GM19023 (cell line): ENCODE data around the gene ADGRE2.

Source experiments
- ATAC-seq: cut with Tn5 transposase; IDR thresholded peaks from one replicate; pipeline ENCODE4 v1.9.1; 2021; ENCODE audit warnings: mild to moderate bottlenecking, moderate library complexity; ENCODE audit not compliant: unreplicated experiment

Gene ADGRE2

GRCh38 chr19:14748601-14749000 is 29.8 kb downstream of the ADGRE2 start:
- ATAC-seq, result no peak

DNA sequence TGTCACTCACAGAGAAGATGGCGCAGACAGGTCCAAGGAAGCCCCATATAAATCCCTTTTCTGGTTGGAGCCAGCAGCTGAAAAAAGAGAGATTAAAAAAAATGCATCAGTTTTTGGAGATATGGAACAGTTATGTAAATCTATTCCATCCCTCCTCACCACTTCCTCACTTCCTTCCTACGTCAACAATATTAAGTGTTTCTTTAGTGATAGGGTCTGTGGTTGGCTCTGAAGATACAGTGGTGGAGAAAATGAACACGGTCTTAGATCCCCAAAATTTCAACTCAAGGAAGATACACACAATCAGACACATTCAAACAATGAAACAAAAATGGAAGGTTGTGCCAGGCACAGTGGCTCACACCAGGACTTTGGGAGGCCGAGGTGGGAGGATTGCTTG is 31.5 kb downstream of the ADGRE2 start:
- ATAC-seq, result no peak

DNA sequence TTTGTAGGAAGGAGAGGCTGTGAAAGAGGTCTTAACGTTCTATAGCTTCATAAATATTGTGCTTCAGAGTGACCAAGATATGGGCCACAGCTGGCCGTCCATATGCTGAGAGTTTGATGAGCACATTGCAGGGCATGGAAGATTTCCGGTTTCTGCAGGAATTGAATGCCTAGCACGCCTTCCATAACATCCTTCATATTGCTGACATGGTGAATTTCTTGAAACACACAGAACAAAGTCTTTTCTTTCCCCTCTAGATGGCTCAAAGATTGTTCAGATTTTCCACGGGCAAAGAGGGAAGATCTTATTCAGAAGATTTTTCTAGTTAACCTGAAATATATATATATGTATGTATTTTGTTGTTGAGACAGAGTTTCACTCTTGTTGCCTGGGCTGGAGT is 42.4 kb downstream of the ADGRE2 start:
- no peak for ATAC-seq

GRCh38 chr19:14733574-14733973 is 44.8 kb downstream of the ADGRE2 start:
- ATAC-seq, result no peak

DNA sequence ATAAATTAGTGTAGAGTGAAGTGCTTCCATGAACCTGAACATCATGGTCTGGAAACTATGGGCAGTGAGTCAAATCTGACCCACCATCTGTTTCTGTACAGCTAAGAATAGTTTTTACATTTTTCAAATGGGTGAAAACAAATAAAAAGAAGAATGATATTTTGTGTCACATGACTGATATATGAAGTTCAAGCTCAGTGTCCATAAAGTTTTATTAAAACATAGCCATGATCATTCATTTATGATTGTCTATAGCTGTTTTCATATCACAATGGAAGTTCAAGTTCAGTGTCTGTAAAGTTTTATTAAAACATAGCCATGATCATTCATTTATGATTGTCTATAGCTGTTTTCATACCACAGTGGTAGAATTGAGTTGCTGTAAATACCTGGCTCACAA is 45.9 kb downstream of the ADGRE2 start:
- ATAC-seq, result no peak

DNA sequence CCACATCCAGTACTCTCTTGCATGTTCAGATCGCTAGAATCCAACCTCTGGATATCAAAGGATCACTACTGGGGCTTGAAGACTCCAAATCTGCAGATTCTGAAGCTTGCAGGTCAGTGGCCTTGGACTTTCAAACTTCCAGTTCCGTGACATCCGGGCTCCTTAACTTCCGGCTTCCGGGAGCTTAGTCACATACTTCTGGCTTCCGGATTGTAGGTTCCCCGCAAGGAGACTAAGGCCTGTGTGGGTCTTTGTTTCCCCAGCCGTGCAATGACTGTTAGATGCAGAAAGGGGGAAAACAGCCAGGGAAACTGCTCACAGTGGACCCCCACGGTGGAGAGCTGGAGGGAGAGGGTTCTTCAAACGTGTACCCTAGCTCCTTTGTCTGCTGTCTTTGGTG is 47.2 kb downstream of the ADGRE2 start:
- no peak for ATAC-seq

GRCh38 chr19:14728595-14728994 is 49.8 kb downstream of the ADGRE2 start:
- ATAC-seq, result no peak

DNA sequence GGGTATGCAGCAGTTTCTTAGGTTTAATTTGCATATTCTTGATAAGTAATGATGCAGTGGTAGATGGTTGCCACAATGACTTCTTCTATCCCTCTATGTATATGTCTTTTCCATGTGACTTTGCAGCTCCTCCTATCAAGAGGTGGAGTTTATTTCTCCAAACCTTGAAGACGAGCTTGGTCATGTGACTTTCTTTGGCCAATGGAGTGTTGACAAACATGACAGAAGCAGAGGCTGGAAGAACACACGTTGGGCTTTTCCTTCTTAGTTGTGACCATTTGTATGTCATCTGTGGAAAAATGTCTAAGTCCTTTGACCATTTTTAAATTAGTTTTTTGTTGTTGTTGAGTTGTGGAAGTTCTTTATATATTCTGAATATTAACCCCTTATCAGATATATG is 56.2 kb downstream of the ADGRE2 start:
- ATAC-seq, result no peak

- no peak for ATAC-seq
These were observed 59.2 kb downstream of the ADGRE2 start for GRCh38 chr19:14719162-14719561.

DNA sequence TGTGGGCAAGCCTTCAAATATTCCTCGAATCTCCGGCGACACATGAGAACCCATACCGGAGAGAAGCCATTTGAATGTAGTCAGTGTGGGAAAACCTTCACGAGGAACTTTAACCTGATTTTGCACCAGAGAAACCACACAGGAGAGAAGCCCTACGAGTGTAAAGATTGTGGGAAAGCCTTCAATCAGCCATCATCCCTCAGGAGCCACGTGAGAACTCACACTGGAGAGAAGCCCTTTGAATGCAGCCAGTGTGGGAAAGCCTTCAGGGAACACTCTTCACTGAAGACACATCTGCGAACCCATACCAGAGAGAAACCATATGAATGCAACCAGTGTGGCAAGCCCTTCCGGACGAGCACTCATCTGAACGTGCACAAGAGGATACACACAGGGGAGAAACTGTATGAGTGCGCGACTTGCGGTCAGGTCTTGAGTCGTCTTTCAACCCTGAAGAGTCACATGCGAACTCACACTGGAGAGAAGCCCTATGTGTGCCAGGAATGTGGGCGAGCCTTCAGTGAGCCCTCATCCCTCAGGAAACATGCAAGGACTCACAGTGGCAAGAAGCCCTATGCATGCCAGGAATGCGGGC is 59.7 kb downstream of the ADGRE2 start:
- ATAC-seq, result no peak

DNA sequence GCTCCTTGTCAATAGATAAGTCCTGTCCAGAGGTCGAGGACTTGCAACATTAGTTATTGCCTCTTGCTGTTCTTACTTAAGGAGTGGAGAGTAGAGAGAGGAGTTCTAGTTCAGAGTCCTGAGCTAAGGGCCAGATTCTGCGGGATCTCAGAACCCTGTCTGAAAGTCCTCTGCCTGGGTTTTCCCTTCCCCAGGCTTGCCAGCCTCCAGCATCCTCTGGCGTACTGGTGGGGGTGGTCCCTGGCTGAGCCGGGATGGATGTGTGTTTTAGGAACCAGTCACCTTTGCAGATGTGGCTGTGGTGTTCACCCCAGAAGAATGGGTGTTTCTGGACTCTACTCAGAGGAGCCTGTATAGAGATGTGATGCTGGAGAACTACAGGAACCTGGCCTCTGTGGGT is 62.5 kb downstream of the ADGRE2 start:
- ATAC-seq, result no peak

DNA sequence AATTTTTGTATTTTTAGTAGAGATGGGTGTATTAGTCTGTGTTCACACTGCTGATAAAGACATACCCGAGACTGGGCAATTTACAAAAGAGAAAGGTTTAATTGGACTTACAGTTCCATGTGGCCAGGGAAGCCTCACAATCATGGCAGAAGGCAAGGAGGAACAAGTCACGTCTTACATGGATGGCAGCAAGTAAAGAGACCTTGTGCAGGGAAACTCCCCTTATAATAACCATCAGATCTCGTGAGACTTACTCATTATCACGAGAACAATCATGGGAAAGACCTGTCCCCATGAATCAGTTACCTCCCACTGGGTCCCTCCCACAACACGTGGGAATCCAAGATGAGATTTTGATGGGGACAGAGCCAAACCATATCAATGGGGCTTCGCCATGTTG is 73.9 kb downstream of the ADGRE2 start:
- ATAC-seq, result no peak

DNA sequence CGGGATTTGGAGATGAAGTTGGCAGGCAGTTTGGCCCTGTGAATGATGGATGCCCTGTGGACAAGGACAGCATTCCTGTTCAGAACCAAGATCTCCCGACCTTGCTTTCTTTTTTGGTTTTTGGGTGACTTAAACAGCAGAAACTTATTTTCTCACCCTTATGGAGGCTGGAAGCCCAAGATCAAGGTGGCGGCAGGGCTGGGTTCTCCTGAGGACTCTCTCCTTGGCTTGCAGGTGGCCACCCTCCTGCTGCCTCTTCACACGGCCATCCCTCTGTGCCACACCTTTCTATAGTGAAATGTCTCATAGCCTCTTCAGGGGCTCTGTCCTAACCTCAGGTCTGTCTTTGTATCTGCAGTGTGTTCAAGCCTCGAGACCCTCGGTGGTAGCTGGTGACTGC is 74.5 kb downstream of the ADGRE2 start:
- ATAC-seq, result no peak

- no peak for ATAC-seq
These were observed 77.5 kb downstream of the ADGRE2 start for GRCh38 chr19:14700711-14701375.

DNA sequence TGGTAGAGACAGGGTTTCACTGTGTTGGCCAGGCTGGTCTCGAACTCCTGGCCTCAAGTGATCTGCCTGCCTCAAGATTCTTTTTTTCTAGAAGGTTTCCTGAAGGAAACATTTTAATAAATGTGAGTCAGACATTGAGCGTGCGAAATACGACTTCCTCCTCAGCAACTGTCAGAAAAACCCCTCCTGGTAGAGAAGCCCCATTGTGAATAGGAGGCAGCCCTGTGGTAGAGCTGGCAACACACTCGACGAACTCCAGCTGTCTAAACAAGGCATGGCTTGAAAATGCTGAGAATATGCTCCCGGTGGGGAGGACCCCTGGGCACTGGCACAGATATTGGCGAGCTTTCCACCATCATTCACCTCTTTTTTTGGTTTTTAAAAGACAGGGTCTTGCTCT is 78.7 kb downstream of the ADGRE2 start:
- ATAC-seq, result no peak

DNA sequence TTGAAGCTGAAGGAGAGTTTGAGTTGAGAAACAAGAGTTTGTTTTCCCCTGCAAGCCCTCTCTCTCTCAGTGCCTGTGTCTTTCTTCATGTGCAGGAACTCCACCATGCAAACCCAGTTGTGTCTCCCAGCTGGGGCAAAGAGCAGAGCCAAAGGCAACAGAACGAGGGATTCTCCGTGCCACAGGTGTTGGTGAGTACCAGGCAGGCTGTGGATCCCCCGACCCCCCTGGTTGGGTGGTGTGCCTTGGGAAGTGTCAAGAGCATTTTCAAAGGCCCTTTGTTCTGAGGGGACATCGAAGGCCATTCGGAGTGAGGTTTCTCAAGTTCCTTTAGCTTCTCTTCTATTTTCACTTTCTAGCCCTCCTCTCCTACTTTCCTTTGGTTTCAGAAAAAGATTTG is 82.9 kb downstream of the ADGRE2 start:
- no peak for ATAC-seq

DNA sequence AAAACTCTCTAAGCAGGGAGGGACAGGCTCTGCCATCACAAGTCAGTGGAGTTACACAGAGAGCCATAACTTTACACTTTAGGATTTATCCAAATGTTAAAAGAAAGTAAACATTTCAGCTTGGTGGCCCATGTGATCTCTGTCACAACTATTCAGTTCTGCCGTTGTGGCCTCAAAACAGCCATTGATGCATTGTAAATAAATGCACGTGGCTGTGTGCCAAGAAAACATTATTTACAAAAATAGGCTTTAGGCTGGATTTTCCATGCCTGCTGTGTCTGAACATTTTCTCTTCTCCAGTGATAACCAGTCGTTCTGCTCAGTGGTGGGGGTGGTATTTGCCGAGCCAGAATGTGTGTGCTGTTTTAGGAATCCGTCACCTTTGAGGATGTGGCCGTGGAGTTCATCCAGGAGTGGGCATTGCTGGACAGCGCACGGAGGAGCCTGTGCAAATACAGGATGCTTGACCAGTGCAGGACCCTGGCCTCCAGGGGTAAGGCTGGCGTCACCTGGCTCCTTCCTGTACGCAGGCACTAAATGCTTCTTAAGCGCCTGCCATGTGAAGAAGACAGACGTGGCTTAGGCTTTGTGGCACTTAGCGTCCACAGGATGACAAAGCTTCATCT is 83.6 kb downstream of the ADGRE2 start:
- ATAC-seq, result no peak

- peak; percentile 92 for ATAC-seq
These were observed 88.5 kb downstream of the ADGRE2 start, which contains the start of gene ZNF333 for GRCh38 chr19:14689598-14690503. TSS of gene ZNF333 (plus strand) at chr19:14690048. CDS start at chr19:14693492, 3,444 bp downstream.

DNA sequence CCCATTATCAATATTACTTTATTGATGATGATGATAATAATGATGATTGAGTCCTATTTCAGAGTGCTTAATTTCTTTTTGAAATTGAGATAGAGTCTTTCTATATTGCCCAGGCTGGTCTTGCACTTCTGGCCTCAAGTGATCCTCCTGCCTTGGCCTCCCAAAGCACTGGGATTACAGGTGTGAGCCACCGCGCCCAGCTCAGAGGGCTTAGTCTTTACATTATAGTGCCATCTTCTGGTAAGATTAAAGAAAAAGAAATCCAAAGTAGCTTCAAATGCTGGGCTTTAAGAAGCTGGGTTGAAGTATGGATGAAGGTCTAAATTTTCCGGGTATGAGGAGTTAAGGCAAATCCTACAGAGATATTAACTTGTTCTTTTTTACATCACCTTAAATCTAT is 91.9 kb downstream of the ADGRE2 start:
- no peak for ATAC-seq

DNA sequence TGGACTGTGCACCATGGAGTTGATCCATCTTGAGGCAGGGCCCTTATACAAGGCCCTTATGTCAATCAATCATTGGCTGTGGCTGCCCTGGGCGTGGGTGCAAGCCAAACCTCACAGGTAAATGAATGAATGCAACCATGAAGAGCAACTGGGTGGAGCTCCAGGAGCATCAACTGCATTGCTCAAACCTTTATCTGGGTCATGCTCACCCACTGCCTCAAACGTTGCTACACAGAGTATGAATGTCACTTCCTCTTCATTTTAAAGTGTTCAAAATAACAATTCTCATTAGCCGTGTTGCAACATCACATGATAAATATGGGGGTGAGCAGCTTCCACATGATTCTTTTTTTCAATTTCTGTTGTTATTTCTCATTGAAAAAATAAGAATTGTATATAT is 94.9 kb downstream of the ADGRE2 start:
- ATAC-seq, result no peak
